A549 (cell line): ENCODE results near the gene SMG6. TPM values are rescaled to one million over a fixed set of nuclear protein-coding genes. Genes with fewer than 3 reads are reported as not detected.

Source experiments
- ATAC-seq, 2 experiments: fragments of 200-7000 bp in 1 of 2; fragments of >200 bp in 1 of 2; cut with Nextera tagmentation in 1 of 2; cut with Tn5 transposase in 1 of 2; 3 replicates each; pipeline versions ENCODE4 v1.8.0 to v1.9.1; 2018 to 2020; ENCODE audit warnings: mild to moderate bottlenecking in 1 of 2, moderate library complexity in 1 of 2
- CTCF ChIA-PET: fragments of 300-600 bp; sonication (Branson Sonifier 250); formaldehyde crosslinking; extraction: SDS; loops from one replicate; lab custom pipeline; 2021; ENCODE audit warnings: antibody characterized with exemption, inconsistent platforms; lab: Yijun Ruan, JAX
- POLR2A ChIA-PET: fragments of 350-600 bp; formaldehyde crosslinking; extraction: SDS; loops from one replicate; lab custom pipeline; 2021; ENCODE audit warnings: antibody characterized with exemption, inconsistent platforms; lab: Yijun Ruan, JAX
- DNase-seq, 2 experiments: peaks; one replicate each; pipeline versions ENCODE4 v3.0.0 to v3.0.0-alpha.2; 2011 to 2016; ENCODE audit warnings: low read depth in 1 of 2, low spot score in 1 of 2
- FAIRE-seq: peaks from 2 replicates; lab custom pipeline; 2011; peaks lifted over from hg19 to GRCh38; lab: Jason Lieb, UNC
- H3K27ac ChIP-seq, 2 experiments: fragments of >200 bp; sonication (Bioruptor Twin); formaldehyde crosslinking; 3 replicates each; pipeline ENCODE4 v1.5.1; 2016 to 2017
- H3K4me1 ChIP-seq: fragments of >200 bp; sonication (Bioruptor Twin); formaldehyde crosslinking; 3 replicates; pipeline ENCODE4 v1.6.1; 2016
- H3K4me2 ChIP-seq: fragments of >200 bp; sonication (Bioruptor Twin); formaldehyde crosslinking; 3 replicates; pipeline ENCODE4 v1.6.1; 2016
- H3K4me3 ChIP-seq: fragments of >200 bp; sonication (Bioruptor Twin); formaldehyde crosslinking; 3 replicates; pipeline ENCODE4 v1.5.1; 2016
- H3K9me3 ChIP-seq: fragments of >200 bp; sonication (Bioruptor Twin); formaldehyde crosslinking; 3 replicates; pipeline ENCODE4 v1.6.1; 2016
- EHF ChIP-seq: fragments of 250-450 bp; sonication (Bioruptor Pico); IDR thresholded peaks from 2 replicates; pipeline ENCODE4 v1.5.0; 2020; ENCODE audit warnings: mild to moderate bottlenecking
- ESRRA ChIP-seq: fragments of 150-350 bp; IDR thresholded peaks from 2 replicates; pipeline ENCODE4 v1.6.1; 2014; ENCODE audit warnings: mild to moderate bottlenecking, low read length, borderline replicate concordance
- FOSB ChIP-seq: fragments of 250-450 bp; sonication (Bioruptor Pico); IDR thresholded peaks from 2 replicates; pipeline ENCODE4 v1.5.0; 2020; ENCODE audit warnings: mild to moderate bottlenecking, moderate library complexity
- FOXS1 ChIP-seq: fragments of 250-450 bp; sonication (Bioruptor Pico); IDR thresholded peaks from 2 replicates; pipeline ENCODE4 v1.5.0; 2020; ENCODE audit warnings: mild to moderate bottlenecking, moderate library complexity
- HDAC2 ChIP-seq: fragments of 200-600 bp; sonication (generic); IDR thresholded peaks from 2 replicates; pipeline ENCODE4 v1.6.1; 2016
- HEYL ChIP-seq: fragments of 250-450 bp; sonication (Bioruptor Pico); IDR thresholded peaks from 2 replicates; pipeline ENCODE4 v1.8.0; 2021; ENCODE audit warnings: mild to moderate bottlenecking, moderate library complexity
- HOXB5 ChIP-seq: fragments of 250-450 bp; sonication (Bioruptor Pico); IDR thresholded peaks from 2 replicates; pipeline ENCODE4 v1.5.0; 2020; ENCODE audit warnings: mild to moderate bottlenecking, moderate library complexity
- JUNB ChIP-seq: fragments of >200 bp; sonication (Bioruptor Twin); formaldehyde crosslinking; IDR thresholded peaks from 2 replicates; pipeline ENCODE4 v1.6.1; 2016
- KDM1A ChIP-seq: fragments of 200-600 bp; sonication (generic); IDR thresholded peaks from 2 replicates; pipeline ENCODE4 v1.6.1; 2016; ENCODE audit warnings: low read depth, mild to moderate bottlenecking
- MAZ ChIP-seq: fragments of 150-350 bp; IDR thresholded peaks from 2 replicates; pipeline ENCODE4 v1.6.1; 2014; ENCODE audit warnings: antibody characterized with exemption, low read depth, low read length, borderline replicate concordance
- PHF8 ChIP-seq: fragments of 200-600 bp; sonication (generic); IDR thresholded peaks from 2 replicates; pipeline ENCODE4 v1.6.1; 2016; ENCODE audit warnings: low read depth, mild to moderate bottlenecking, antibody characterized with exemption, moderate library complexity, borderline replicate concordance
- POLR2A ChIP-seq: IDR thresholded peaks from 2 replicates; pipeline ENCODE4 v1.6.1; 2012; ENCODE audit warnings: mild to moderate bottlenecking, low read length
- POLR2AphosphoS2 ChIP-seq: conservative IDR thresholded peaks from 2 replicates; pipeline ENCODE4 v1.6.1; 2012; ENCODE audit warnings: low read length, improper control_type of control experiment, inconsistent platforms
- RNF2 ChIP-seq: fragments of 200-600 bp; sonication (generic); IDR thresholded peaks from 2 replicates; pipeline ENCODE4 v1.6.1; 2016; ENCODE audit warnings: low read depth, mild to moderate bottlenecking, antibody characterized with exemption, moderate library complexity, borderline replicate concordance
- SREBF2 ChIP-seq: fragments of 450-650 bp; IDR thresholded peaks from 2 replicates; pipeline ENCODE4 v1.6.1; 2014; ENCODE audit warnings: mild to moderate bottlenecking, moderate library complexity
- TP53 ChIP-seq: fragments of 250-450 bp; sonication (Bioruptor Pico); IDR thresholded peaks from 2 replicates; pipeline ENCODE4 v1.5.0; 2021; ENCODE audit warnings: mild to moderate bottlenecking, moderate library complexity
- WGBS: methylation state at CpG from one replicate; pipeline ENCODE4 v1.1.6; 2017; ENCODE audit errors: missing lambda C conversion rate; 5-methylcytosine and 5-hydroxymethylcytosine counted together
- polyA plus RNA-seq, 4 experiments: library from polyadenylated mRNA; depleted of rRNA in 3 of 4; stranded (reverse); fragments of >200 nt; fragmentation: RNase III in 1 of 4; extraction: RNeasy Plus Mini Kit Qiagen cat#74134 plus additional on column Dnase treatment in 1 of 4; gene quantifications; 2 replicates in 3 of 4; 3 replicates in 1 of 4; pipeline ENCODE4 v1.2.3, GENCODE V29; 2011 to 2017
- TF ChIP-seq, protein P1 (sequence below): fragments of 450-650 bp; IDR thresholded peaks from 2 replicates; pipeline ENCODE4 v1.6.1; 2014; ENCODE audit warnings: antibody characterized with exemption
- TF ChIP-seq, protein P2 (sequence below): fragments of 250-450 bp; sonication (Bioruptor Pico); IDR thresholded peaks from 2 replicates; pipeline ENCODE4 v1.5.0; 2021; ENCODE audit warnings: mild to moderate bottlenecking, moderate library complexity, borderline replicate concordance
- TF ChIP-seq, protein P3 (sequence below): fragments of 250-450 bp; sonication (Bioruptor Pico); IDR thresholded peaks from 2 replicates; pipeline ENCODE4 v1.5.0; 2020; ENCODE audit warnings: low read depth, mild to moderate bottlenecking, moderate library complexity
- TF ChIP-seq, protein P4 (sequence below): fragments of >200 bp; sonication (Bioruptor Twin); formaldehyde crosslinking; IDR thresholded peaks from 3 replicates; pipeline ENCODE4 v1.6.1; 2016
- TF ChIP-seq, protein P5 (sequence below): fragments of >200 bp; sonication (Bioruptor Twin); formaldehyde crosslinking; IDR thresholded peaks from 3 replicates; pipeline ENCODE4 v1.5.1; 2016

The SMG6 gene
- polyA plus RNA-seq, 2 of the 4 experiments (the other 2 are of a cell fraction), result 4.7 to 17.0 TPM

DNA sequence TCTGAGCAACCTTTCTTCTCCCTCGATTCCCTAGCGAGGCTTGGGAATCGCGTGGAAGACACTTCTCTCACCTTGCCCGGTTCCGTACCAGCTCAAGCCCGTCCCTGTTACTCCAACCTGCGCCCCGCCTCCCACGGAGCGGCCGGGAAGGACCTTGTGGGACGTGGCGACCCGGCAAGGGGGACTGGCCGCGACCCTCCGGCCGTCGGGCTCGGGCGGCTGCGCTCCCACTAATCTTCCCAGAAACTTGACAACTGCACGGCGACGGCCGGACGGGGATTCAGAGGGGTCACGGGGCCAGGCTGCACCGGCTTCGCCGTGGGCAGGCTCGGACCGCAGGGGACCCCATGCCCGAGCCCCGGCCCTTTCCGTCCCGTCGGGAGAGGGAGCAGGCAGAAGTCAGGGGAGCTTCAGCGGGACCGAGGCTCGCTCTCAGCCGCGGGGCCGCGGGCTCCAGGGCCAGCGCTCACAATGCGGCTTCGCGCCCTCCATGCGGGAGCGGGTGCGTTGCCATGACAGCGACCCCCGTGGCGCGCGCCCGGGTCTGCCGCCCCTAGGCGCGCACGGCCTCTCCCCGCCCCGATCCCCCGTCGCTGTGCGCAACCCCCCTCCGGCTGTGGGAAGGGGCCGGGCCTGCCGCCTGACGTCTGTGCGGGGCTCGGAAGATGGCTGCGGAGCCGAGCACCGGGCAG lies 33.4 kb upstream of the SMG6 start, which contains the start of gene SGSM2:
TSS of gene SGSM2 (plus strand) at position 650 of the 692 bp plus-strand sequence. CDS start 188 bp downstream, outside the sequence.
- TF ChIP-seq POLR2AphosphoS2 (no peak), RNF2 (no peak), EHF (no peak), FOSB (CRISPR knock-in tag) (no peak), HOXB5 (CRISPR knock-in tag) (0 out of 2 replicates have a peak, but pooled peaks have one; percentile 44), MAZ (no peak), FOXS1 (CRISPR knock-in tag) (no peak), PHF8 (peak; percentile 48; the same call in 1 of the 2 replicates), TP53 (CRISPR knock-in tag) (no peak), KDM1A (no peak), POLR2A (no peak), SREBF2 (no peak), HEYL (no peak), ESRRA (no peak), HDAC2 (no peak), JUNB (no peak)
- TF ChIP-seq, protein P1, sequence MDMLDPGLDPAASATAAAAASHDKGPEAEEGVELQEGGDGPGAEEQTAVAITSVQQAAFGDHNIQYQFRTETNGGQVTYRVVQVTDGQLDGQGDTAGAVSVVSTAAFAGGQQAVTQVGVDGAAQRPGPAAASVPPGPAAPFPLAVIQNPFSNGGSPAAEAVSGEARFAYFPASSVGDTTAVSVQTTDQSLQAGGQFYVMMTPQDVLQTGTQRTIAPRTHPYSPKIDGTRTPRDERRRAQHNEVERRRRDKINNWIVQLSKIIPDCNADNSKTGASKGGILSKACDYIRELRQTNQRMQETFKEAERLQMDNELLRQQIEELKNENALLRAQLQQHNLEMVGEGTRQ, result 0 out of 2 replicates have a peak, but pooled peaks have one; percentile 5
- TF ChIP-seq, protein P2, sequence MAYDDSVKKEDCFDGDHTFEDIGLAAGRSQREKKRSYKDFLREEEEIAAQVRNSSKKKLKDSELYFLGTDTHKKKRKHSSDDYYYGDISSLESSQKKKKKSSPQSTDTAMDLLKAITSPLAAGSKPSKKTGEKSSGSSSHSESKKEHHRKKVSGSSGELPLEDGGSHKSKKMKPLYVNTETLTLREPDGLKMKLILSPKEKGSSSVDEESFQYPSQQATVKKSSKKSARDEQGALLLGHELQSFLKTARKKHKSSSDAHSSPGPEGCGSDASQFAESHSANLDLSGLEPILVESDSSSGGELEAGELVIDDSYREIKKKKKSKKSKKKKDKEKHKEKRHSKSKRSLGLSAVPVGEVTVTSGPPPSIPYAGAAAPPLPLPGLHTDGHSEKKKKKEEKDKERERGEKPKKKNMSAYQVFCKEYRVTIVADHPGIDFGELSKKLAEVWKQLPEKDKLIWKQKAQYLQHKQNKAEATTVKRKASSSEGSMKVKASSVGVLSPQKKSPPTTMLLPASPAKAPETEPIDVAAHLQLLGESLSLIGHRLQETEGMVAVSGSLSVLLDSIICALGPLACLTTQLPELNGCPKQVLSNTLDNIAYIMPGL (CRISPR knock-in tag), result 0 out of 2 replicates have a peak, but pooled peaks have one; percentile 9
- TF ChIP-seq, protein P3, sequence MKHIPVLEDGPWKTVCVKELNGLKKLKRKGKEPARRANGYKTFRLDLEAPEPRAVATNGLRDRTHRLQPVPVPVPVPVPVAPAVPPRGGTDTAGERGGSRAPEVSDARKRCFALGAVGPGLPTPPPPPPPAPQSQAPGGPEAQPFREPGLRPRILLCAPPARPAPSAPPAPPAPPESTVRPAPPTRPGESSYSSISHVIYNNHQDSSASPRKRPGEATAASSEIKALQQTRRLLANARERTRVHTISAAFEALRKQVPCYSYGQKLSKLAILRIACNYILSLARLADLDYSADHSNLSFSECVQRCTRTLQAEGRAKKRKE, result no peak
- TF ChIP-seq, protein P4, sequence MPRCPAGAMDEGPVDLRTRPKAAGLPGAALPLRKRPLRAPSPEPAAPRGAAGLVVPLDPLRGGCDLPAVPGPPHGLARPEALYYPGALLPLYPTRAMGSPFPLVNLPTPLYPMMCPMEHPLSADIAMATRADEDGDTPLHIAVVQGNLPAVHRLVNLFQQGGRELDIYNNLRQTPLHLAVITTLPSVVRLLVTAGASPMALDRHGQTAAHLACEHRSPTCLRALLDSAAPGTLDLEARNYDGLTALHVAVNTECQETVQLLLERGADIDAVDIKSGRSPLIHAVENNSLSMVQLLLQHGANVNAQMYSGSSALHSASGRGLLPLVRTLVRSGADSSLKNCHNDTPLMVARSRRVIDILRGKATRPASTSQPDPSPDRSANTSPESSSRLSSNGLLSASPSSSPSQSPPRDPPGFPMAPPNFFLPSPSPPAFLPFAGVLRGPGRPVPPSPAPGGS, result no peak
- TF ChIP-seq, protein P5, sequence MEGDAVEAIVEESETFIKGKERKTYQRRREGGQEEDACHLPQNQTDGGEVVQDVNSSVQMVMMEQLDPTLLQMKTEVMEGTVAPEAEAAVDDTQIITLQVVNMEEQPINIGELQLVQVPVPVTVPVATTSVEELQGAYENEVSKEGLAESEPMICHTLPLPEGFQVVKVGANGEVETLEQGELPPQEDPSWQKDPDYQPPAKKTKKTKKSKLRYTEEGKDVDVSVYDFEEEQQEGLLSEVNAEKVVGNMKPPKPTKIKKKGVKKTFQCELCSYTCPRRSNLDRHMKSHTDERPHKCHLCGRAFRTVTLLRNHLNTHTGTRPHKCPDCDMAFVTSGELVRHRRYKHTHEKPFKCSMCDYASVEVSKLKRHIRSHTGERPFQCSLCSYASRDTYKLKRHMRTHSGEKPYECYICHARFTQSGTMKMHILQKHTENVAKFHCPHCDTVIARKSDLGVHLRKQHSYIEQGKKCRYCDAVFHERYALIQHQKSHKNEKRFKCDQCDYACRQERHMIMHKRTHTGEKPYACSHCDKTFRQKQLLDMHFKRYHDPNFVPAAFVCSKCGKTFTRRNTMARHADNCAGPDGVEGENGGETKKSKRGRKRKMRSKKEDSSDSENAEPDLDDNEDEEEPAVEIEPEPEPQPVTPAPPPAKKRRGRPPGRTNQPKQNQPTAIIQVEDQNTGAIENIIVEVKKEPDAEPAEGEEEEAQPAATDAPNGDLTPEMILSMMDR, result no peak
- ChIA-PET POLR2A (interaction anchor here (0.5 to 3.2 kb wide), 22 partner anchors 9 to 646 kb away, joined by 3 to 37 read pairs (median 5); partner anchors contain the start of genes HIC1, SMG6 and SRR), CTCF (interaction anchor here (0.6 to 8.1 kb wide), 22 partner anchors 8 to 282 kb away, joined by 3 to 79 read pairs (median 8); partner anchors contain the start of genes HIC1, SMG6 and SRR)
- H3K9me3 ChIP-seq, result no peaks in the 10 kb centered on the region
- H3K4me1 ChIP-seq, result peaks cover 20% of the 10 kb centered on the region
- no peak for FAIRE-seq
- DNase-seq, result peak; percentile 55 to 75
- H3K4me2 ChIP-seq, result peak within 1 kb of the TSS; percentile 100
- H3K27ac ChIP-seq, result peak within 1 kb of the TSS; percentile 94 to 99
- WGBS, result under 1% methylated on average over 16 of the region's 77 CpGs
- ATAC-seq, result peak; percentile 74 to 80
- peak within 1 kb of the TSS; percentile 99 for H3K4me3 ChIP-seq
